Coronary artery (tissue), 2 donors: Measurements from ENCODE around the gene CCDC59.

Source experiments
- DNase-seq: peaks from one replicate; pipeline ENCODE4 v3.0.0-alpha.2; 2017; ENCODE audit warnings: low spot score
- H3K27ac ChIP-seq, 2 donors: fragments of 200-600 bp; sonication (generic); one replicate each; pipeline ENCODE4 v1.5.1; 2016 to 2019
- H3K4me3 ChIP-seq: fragments of 200-600 bp; sonication (generic); 2 replicates; pipeline ENCODE4 v1.5.1; 2016; ENCODE audit warnings: mild to moderate bottlenecking, moderate library complexity
- TF ChIP-seq, protein P1 (sequence below): fragments of 200-600 bp; sonication (generic); IDR thresholded peaks from one replicate; pipeline ENCODE4 v1.5.1; 2019; ENCODE audit warnings: antibody characterized with exemption

The CCDC59 gene

DNA sequence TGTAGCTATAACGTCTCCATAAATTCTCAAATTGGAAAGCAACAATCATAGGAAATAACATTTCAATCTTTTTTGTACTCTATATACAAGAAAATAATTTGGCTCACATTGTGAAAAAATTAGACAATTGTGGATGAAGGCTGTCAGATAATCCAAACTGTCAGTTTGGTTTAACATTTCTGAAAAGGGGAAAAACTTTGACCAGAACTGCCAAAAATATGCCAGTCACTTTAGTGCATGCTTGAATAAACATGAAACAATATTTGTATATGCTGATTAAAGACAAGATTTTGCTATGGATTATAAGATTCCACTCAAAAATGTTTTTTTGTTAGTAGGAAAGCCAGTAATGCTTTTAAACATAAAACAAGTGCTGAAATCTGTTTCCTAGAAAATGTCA lies 38.9 kb downstream of the CCDC59 start:
- DNase-seq, result no peak
- TF ChIP-seq, protein P1, sequence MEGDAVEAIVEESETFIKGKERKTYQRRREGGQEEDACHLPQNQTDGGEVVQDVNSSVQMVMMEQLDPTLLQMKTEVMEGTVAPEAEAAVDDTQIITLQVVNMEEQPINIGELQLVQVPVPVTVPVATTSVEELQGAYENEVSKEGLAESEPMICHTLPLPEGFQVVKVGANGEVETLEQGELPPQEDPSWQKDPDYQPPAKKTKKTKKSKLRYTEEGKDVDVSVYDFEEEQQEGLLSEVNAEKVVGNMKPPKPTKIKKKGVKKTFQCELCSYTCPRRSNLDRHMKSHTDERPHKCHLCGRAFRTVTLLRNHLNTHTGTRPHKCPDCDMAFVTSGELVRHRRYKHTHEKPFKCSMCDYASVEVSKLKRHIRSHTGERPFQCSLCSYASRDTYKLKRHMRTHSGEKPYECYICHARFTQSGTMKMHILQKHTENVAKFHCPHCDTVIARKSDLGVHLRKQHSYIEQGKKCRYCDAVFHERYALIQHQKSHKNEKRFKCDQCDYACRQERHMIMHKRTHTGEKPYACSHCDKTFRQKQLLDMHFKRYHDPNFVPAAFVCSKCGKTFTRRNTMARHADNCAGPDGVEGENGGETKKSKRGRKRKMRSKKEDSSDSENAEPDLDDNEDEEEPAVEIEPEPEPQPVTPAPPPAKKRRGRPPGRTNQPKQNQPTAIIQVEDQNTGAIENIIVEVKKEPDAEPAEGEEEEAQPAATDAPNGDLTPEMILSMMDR, result no peak
- no peak overlapping the region for H3K4me3 ChIP-seq
- H3K27ac ChIP-seq, result no peak overlapping the region

DNA sequence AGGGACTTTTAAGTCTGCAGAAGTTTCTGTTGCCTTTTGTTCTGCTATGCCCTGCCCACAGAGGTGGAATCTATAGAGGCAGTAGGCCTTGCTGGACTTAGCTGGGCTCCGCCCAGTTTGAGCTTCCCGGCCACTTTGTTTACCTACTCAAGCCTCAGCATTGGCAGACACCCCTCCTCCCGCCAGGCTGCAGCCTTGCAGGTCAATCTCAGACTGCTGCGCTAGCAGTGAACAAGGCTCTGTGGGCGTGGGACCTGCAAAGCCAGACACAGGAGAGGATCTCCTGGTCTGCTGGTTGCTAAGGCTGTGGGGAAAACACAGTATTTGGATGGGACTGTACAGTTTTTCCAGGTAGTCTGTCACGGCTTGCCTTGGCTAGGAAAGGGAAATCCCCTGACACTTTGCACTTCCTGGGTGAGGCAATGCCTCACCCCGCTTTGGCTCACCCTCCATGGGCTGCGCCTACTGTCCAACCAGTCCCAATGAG lies 43.7 kb downstream of the CCDC59 start:
- no peak for DNase-seq
- H3K4me3 ChIP-seq, result no peak overlapping the region
- no peak overlapping the region for H3K27ac ChIP-seq
- TF ChIP-seq, protein P1, result no peak
